Prostate gland (tissue), 2 donors: Measurements from ENCODE around the gene LSAMP. TPM values are rescaled to one million over a fixed set of nuclear protein-coding genes. Genes with fewer than 3 reads are reported as not detected.

Experiments
- DNase-seq: peaks from one replicate; pipeline ENCODE4 v3.0.0-alpha.2; 2019; ENCODE audit warnings: low spot score
- H3K27ac ChIP-seq, 2 donors: fragments of 200-600 bp; sonication (generic); 2 replicates each; pipeline ENCODE4 v1.5.1; 2017 to 2019
- H3K27me3 ChIP-seq: fragments of 200-600 bp; sonication (generic); replicated peaks from 2 replicates; pipeline ENCODE4 v1.5.1; 2019; ENCODE audit not compliant: insufficient read depth
- H3K36me3 ChIP-seq, 2 donors: fragments of 200-600 bp; sonication (generic); 1 replicate in 1 of 2; 2 replicates in 1 of 2; pipeline versions ENCODE4 v1.5.1 to v1.8.1; 2017 to 2019
- H3K4me1 ChIP-seq: fragments of 200-600 bp; sonication (generic); replicated peaks from 2 replicates; pipeline ENCODE4 v1.5.1; 2019
- H3K4me3 ChIP-seq, 2 donors: fragments of 200-600 bp; sonication (generic); 2 replicates each; pipeline ENCODE4 v1.5.1; 2017 to 2019
- H3K9me3 ChIP-seq: fragments of 200-600 bp; sonication (generic); 2 replicates; pipeline ENCODE4 v1.5.1; 2017
- POLR2A ChIP-seq: fragments of 450-650 bp; IDR thresholded peaks from one replicate; pipeline ENCODE4 v1.6.1; 2016; ENCODE audit warnings: antibody characterized with exemption, mild to moderate bottlenecking
- POLR2AphosphoS5 ChIP-seq: sonication (generic); formaldehyde crosslinking; IDR thresholded peaks from one replicate; pipeline ENCODE4 v1.6.1; 2017; ENCODE audit warnings: antibody characterized with exemption
- WGBS: methylation state at CpG from one replicate; pipeline ENCODE4 v1.1.5; 2018; 5-methylcytosine and 5-hydroxymethylcytosine counted together
- intact Hi-C: fragments of 100-400 bp; cut with DNase I; formaldehyde crosslinking; loops from one replicate; pipeline ENCODE4 v1.14.2; 2022
- total RNA-seq, 2 donors: library from RNA; depleted of rRNA; stranded (reverse); fragments of >200 nt; gene quantifications; one replicate each; pipeline ENCODE4 v1.1.0, GENCODE V29; 2016
- TF ChIP-seq, protein P1 (sequence below), 4 experiments: fragments of 200-600 bp in 2 of 4; fragments of 450-650 bp in 2 of 4; sonication (generic) in 2 of 4; IDR thresholded peaks; 1 replicate in 3 of 4; 2 replicates in 1 of 4; pipeline ENCODE4 v1.5.1; 2016 to 2019; ENCODE audit warnings: antibody characterized with exemption in 4 of 4, mild to moderate bottlenecking in 2 of 4, moderate library complexity in 2 of 4

The LSAMP gene
- total RNA-seq, 2 donors from 2014 or later, result 15.4 to 38.0 TPM

DNA sequence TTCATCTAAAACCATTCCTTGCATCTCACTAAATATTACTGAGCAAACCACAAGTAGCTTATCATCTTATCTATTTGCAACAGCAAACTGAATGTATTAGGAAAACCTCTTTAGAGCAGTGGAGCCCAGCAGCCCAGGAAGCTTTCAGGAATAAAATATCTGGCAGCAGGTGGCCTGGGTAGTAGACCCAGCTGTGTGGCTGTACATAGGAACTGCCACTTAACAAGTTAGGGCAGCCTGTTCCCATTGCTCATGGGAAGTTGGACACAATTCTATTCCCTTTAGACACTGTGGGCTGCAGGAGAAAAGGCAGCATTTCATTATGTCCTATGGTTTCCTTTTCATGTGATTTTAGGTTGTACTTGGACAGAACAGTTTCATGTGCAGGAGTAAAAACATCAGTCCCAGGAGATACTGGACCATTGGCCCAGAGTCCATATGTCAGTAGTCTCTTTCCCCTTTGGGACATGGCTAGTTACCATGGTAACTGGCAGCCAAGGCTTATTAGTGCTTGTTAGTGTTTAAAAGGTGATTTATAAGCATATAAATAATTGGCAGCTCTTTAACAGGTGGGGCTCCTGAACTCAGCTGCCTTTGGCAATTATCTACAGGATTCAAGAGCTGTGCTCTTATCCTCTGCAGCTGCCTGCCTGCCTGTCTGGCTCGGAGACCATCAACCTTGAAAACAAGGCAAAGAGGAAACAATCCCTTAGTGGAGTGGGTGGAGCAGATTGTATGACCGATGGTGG is 28.9 kb upstream of the LSAMP start:
- 5% methylated on average over 2 of the region's 2 CpGs for WGBS
- Histone ChIP-seq H3K4me1 (no peaks in the 10 kb centered on the region), H3K4me3 (no peak overlapping the region), H3K27me3 (no peaks in the 10 kb centered on the region), H3K27ac (no peak overlapping the region), H3K36me3 (no peaks in the 10 kb centered on the region), H3K9me3 (no peaks in the 10 kb centered on the region)
- TF ChIP-seq POLR2A (no peak), POLR2AphosphoS5 (no peak)
- TF ChIP-seq, protein P1, sequence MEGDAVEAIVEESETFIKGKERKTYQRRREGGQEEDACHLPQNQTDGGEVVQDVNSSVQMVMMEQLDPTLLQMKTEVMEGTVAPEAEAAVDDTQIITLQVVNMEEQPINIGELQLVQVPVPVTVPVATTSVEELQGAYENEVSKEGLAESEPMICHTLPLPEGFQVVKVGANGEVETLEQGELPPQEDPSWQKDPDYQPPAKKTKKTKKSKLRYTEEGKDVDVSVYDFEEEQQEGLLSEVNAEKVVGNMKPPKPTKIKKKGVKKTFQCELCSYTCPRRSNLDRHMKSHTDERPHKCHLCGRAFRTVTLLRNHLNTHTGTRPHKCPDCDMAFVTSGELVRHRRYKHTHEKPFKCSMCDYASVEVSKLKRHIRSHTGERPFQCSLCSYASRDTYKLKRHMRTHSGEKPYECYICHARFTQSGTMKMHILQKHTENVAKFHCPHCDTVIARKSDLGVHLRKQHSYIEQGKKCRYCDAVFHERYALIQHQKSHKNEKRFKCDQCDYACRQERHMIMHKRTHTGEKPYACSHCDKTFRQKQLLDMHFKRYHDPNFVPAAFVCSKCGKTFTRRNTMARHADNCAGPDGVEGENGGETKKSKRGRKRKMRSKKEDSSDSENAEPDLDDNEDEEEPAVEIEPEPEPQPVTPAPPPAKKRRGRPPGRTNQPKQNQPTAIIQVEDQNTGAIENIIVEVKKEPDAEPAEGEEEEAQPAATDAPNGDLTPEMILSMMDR (IDR thresholded peaks at IDR 0.05), result no peak
- intact Hi-C loops, result no loop called here
- DNase-seq, result no peak

DNA sequence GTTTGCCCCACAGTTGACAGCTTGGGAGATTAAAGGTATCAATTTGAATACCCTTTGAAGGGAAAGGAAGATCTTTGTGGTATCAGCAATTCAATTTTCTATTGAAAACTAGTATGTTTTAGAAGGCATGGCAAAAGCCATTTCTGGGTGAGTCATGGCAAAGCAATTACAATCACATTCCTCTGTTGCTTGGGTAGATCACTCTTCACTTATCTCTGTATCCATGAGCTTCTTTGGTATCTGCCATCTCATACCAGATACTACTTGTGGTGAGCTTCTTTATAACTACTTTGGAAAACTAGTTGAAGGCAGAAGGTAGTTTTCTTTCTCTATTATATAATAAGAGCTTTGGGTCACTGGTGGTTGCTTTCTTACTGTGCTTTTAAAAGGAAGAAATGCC is 28.3 kb upstream of the LSAMP start:
- Histone ChIP-seq H3K27me3 (no peaks in the 10 kb centered on the region), H3K27ac (no peak overlapping the region), H3K36me3 (no peaks in the 10 kb centered on the region), H3K4me3 (no peak overlapping the region), H3K4me1 (no peaks in the 10 kb centered on the region), H3K9me3 (no peaks in the 10 kb centered on the region)
- intact Hi-C loops, result no loop called here
- TF ChIP-seq POLR2A (no peak), POLR2AphosphoS5 (no peak)
- TF ChIP-seq, protein P1 (IDR thresholded peaks at IDR 0.05), result no peak
- no peak for DNase-seq

DNA sequence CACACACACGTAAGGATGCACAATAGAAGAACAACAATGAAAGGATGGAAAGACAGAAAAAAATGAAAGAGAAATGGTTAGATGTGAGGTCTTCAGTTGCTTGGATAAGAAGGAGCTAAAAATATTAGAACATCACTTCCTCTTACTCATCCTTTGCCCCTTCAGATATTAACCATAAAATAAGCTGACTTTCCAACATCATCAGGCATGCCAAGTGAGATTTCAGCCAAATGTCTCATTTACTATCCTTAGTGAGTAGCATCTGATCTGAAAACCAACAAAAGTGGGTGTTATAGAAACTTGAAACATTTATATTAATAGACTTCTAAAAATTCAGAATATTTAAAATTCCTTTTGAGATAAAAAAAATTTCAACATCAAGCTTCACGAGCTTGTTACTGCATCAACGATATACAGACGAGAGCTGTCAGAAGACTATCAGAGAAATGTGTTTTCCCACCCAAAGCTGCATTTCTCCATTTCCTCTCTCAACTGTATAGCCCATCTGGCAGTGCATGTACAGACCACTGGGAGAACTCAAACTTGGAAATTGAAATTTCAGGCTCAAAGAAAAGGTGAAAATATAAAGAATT is 25.4 kb upstream of the LSAMP start:
- 71% methylated on average over 4 of the region's 4 CpGs for WGBS
- Histone ChIP-seq H3K4me1 (no peaks in the 10 kb centered on the region), H3K36me3 (no peaks in the 10 kb centered on the region), H3K27ac (no peak overlapping the region), H3K4me3 (no peak overlapping the region), H3K9me3 (no peaks in the 10 kb centered on the region), H3K27me3 (no peaks in the 10 kb centered on the region)
- TF ChIP-seq POLR2A (no peak), POLR2AphosphoS5 (no peak)
- TF ChIP-seq, protein P1 (IDR thresholded peaks at IDR 0.05), result no peak
- intact Hi-C loops, result no loop called here
- no peak for DNase-seq

DNA sequence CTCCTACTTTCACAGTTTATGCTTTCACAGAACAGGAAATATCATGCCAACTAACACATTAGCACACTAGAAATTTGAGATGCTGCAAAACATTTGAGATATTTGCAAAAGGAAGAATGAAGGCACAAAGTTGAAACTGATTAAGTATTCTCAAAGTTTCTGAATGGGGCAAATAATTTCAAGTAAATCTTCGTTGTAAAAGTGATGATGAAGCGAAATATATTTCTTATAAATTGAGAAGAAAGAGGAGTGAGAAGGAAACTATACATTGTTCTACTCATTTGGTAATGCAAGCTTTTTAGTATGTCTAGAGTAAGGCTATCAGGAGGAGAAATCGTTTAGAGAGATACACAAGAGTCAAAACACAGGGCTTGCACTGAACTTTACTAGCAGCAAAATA is 24.3 kb upstream of the LSAMP start:
- no peak for DNase-seq
- intact Hi-C loops, result no loop called here
- Histone ChIP-seq H3K36me3 (no peaks in the 10 kb centered on the region), H3K4me1 (no peaks in the 10 kb centered on the region), H3K27me3 (no peaks in the 10 kb centered on the region), H3K27ac (no peak overlapping the region), H3K9me3 (no peaks in the 10 kb centered on the region), H3K4me3 (no peak overlapping the region)
- WGBS, result 64% methylated on average over 3 of the region's 3 CpGs
- TF ChIP-seq POLR2A (no peak), POLR2AphosphoS5 (no peak)
- TF ChIP-seq, protein P1 (IDR thresholded peaks at IDR 0.05), result no peak

DNA sequence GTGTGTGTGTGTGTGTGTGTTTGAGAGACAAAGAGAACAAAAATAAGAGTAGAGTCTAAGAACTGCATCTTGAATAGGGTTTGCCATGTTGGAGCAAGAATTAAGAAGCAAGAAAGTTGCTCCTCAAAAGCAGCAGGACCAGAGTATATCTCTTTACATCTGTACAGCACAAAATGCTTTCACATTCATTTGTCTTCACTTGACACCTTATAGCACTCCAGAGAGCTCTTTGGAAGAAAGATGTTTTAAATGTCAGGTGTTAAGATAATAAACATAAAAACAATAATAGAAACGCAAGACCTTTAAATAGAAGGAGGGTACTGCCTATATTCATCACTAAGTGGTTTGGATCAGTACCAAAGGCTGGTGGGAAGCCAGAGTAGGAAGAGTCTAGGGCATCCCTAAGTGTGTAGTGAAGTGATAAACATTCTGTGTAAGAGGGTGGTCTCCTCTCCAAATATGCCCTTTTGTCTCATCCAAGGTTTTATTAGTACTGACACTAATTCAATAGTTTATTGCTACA is 19.1 kb upstream of the LSAMP start:
- WGBS, result 43% methylated on average over 1 of the region's 1 CpG
- no peak for DNase-seq
- intact Hi-C loops, result no loop called here
- no peaks in the 10 kb centered on the region for H3K36me3 ChIP-seq
- no peak for TF ChIP-seq POLR2A
- TF ChIP-seq, protein P1 (IDR thresholded peaks at IDR 0.05), result no peak
- no peak for TF ChIP-seq POLR2AphosphoS5
- no peaks in the 10 kb centered on the region for H3K27me3 ChIP-seq
- H3K27ac ChIP-seq, result no peak overlapping the region
- H3K4me3 ChIP-seq, result no peak overlapping the region
- no peaks in the 10 kb centered on the region for H3K4me1 ChIP-seq
- no peaks in the 10 kb centered on the region for H3K9me3 ChIP-seq
